Osteoblast (primary cell): Measurements from ENCODE around the gene BLID. TPM values are rescaled to one million over a fixed set of nuclear protein-coding genes. Genes with fewer than 3 reads are reported as not detected.

Source experiments
- DNase-seq: peaks from one replicate; pipeline ENCODE4 v3.0.0; 2011; ENCODE audit warnings: low spot score, mixed read lengths; ENCODE audit not compliant: insufficient read length; ENCODE audit errors: missing footprints
- H2AFZ ChIP-seq: 2 replicates; pipeline ENCODE4 v1.6.0; 2011; ENCODE audit warnings: mild to moderate bottlenecking, low read length
- H3K27ac ChIP-seq: 2 replicates; pipeline ENCODE4 v1.5.1; 2011; ENCODE audit warnings: mild to moderate bottlenecking, low read depth, low read length, moderate library complexity
- H3K27me3 ChIP-seq: 2 replicates; pipeline ENCODE4 v1.6.0; 2012; ENCODE audit warnings: mild to moderate bottlenecking, control low read depth, inconsistent platforms, low read length, moderate library complexity; ENCODE audit not compliant: insufficient read depth
- H3K36me3 ChIP-seq: 2 replicates; pipeline ENCODE4 v1.5.1; 2011; ENCODE audit warnings: mild to moderate bottlenecking, low read length, control low read depth, moderate library complexity; ENCODE audit not compliant: insufficient read depth
- H3K4me1 ChIP-seq: 2 replicates; pipeline ENCODE4 v1.5.1; 2011; ENCODE audit warnings: mild to moderate bottlenecking, low read length, control low read depth, moderate library complexity; ENCODE audit not compliant: insufficient read depth
- H3K4me2 ChIP-seq: 2 replicates; pipeline ENCODE4 v1.6.0; 2011; ENCODE audit warnings: mild to moderate bottlenecking, low read length; ENCODE audit not compliant: insufficient read depth
- H3K4me3 ChIP-seq: fragments of 200-600 bp; sonication (generic); 3 replicates; pipeline ENCODE4 v1.5.1; 2012; ENCODE audit warnings: mild to moderate bottlenecking, low read length, inconsistent platforms; ENCODE audit not compliant: insufficient read depth
- H3K79me2 ChIP-seq: 2 replicates; pipeline ENCODE4 v1.6.0; 2012; ENCODE audit warnings: mild to moderate bottlenecking, low read length, control low read depth, inconsistent platforms; ENCODE audit not compliant: insufficient read depth
- H3K9me3 ChIP-seq: 2 replicates; pipeline ENCODE4 v1.5.1; 2011; ENCODE audit warnings: low read depth, low read length, control low read depth
- H4K20me1 ChIP-seq: 2 replicates; pipeline ENCODE4 v1.6.0; 2012; ENCODE audit warnings: mild to moderate bottlenecking, low read length, control low read depth; ENCODE audit not compliant: insufficient read depth
- total RNA-seq: library from RNA; depleted of rRNA; stranded (reverse); fragments of >200 nt; gene quantifications from 2 replicates; pipeline ENCODE4 v1.2.3, GENCODE V29; 2012
- TF ChIP-seq, protein P1 (sequence below): IDR thresholded peaks from 2 replicates; pipeline ENCODE4 v1.5.1; 2011; ENCODE audit warnings: mild to moderate bottlenecking, low read depth, low read length, moderate library complexity; ENCODE audit errors: extremely low read depth

BLID gene, protein sequence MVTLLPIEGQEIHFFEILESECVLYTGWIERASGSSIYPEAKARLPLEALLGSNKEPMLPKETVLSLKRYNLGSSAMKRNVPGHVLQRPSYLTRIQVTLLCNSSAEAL
- total RNA-seq = 18.1 and 20.0 TPM in 2 replicates

DNA sequence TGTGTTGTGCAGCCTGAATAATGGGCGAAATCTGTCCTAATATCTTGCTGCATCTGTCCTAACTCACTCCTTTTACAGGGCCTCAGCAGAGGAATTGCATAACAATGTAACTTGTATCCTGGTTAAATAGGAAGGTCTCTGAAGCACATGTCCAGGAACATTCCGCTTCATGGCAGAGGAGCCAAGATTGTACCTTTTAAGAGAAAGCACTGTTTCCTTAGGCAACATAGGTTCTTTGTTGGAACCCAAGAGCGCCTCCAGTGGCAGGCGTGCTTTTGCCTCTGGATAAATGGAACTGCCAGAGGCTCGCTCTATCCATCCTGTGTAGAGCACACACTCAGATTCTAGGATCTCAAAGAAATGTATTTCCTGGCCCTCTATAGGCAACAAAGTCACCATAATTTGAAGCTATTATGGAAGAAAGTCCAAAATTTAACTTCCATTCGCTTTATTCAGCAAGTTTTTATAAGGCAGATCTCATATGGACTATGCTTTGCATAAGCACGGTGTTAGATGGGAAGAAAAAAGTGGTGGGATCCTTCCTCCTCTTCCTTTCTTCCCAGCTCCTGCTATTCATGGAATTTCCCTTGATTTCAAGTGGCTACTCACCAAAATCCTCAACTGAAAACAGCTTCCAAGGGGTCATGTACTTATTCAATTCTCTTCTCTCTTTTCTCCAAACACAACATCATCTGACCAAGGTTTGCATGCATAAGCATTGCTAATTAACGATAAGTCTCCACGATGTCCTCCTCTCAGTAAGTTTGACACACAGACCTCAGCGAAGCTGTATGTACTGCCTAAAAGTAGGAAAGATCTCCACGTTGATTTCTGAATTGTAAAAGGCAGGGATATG, at the start of gene BLID:
Gene BLID, minus strand, starts transcription at position 692 of the 856 bp plus-strand sequence. Its CDS starts 293 bp downstream, at position 399.
- peaks cover 85% of the 10 kb centered on the region for H3K36me3 ChIP-seq
- no peaks in the 10 kb centered on the region for H3K9me3 ChIP-seq
- no peak for DNase-seq
- H4K20me1 ChIP-seq = peaks cover 53% of the 10 kb centered on the region
- no peak within 1 kb of the TSS for H2AFZ ChIP-seq
- peak within 1 kb of the TSS; percentile 35 for H3K27ac ChIP-seq
- TF ChIP-seq, protein P1, sequence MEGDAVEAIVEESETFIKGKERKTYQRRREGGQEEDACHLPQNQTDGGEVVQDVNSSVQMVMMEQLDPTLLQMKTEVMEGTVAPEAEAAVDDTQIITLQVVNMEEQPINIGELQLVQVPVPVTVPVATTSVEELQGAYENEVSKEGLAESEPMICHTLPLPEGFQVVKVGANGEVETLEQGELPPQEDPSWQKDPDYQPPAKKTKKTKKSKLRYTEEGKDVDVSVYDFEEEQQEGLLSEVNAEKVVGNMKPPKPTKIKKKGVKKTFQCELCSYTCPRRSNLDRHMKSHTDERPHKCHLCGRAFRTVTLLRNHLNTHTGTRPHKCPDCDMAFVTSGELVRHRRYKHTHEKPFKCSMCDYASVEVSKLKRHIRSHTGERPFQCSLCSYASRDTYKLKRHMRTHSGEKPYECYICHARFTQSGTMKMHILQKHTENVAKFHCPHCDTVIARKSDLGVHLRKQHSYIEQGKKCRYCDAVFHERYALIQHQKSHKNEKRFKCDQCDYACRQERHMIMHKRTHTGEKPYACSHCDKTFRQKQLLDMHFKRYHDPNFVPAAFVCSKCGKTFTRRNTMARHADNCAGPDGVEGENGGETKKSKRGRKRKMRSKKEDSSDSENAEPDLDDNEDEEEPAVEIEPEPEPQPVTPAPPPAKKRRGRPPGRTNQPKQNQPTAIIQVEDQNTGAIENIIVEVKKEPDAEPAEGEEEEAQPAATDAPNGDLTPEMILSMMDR = peak; percentile 65
- H3K79me2 ChIP-seq = peaks cover 88% of the 10 kb centered on the region
- H3K4me2 ChIP-seq = peak within 1 kb of the TSS; percentile 12
- no peak within 1 kb of the TSS for H3K4me3 ChIP-seq
- H3K27me3 ChIP-seq = no peaks in the 10 kb centered on the region
- peaks cover 61% of the 10 kb centered on the region for H3K4me1 ChIP-seq

DNA sequence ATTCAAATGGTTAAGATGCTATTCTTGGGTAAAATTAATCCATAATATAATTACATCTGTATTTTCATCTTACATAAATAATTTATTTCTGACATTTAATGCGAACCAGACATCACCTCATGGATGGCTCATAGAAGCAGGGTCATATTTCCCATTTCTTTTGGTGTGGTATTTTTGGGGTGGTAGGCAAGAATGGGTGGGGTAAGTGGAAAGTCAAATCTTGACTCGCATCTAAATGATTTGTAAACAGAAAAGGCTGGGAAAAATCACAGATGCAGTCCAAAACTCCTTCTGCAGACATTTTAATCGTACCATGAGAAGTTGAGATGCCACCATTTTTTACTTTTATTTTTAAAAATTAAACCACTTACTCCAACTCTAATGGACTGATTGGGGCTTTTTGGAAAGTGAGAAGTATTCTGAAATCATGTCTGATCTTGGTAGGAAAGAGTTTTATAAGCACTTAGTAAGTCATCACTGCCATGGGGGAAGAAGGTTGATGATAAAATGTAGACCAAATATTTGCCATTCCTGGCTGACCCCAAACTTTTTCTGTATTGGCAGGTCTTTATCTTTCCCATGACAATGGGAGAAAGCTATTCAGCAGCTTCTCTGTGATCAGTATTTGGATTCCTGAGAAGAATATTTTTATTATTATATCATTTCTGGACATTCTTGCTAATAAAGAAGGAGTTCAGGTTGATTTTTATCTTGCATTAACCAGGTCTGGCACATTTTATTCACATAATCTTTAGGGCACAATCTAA, 47.2 kb upstream of the BLID start:
- H3K4me2 ChIP-seq = peak overlapping the region; percentile 15
- DNase-seq = peak; percentile 6
- no peaks in the 10 kb centered on the region for H4K20me1 ChIP-seq
- H3K79me2 ChIP-seq = peaks cover 99% of the 10 kb centered on the region
- H3K4me1 ChIP-seq = peaks cover 99% of the 10 kb centered on the region
- H3K4me3 ChIP-seq = no peak overlapping the region
- no peaks in the 10 kb centered on the region for H3K9me3 ChIP-seq
- H2AFZ ChIP-seq = no peak overlapping the region
- no peaks in the 10 kb centered on the region for H3K27me3 ChIP-seq
- peaks cover 66% of the 10 kb centered on the region for H3K36me3 ChIP-seq
- peak overlapping the region; percentile 95 for H3K27ac ChIP-seq
- TF ChIP-seq, protein P1 = no peak

DNA sequence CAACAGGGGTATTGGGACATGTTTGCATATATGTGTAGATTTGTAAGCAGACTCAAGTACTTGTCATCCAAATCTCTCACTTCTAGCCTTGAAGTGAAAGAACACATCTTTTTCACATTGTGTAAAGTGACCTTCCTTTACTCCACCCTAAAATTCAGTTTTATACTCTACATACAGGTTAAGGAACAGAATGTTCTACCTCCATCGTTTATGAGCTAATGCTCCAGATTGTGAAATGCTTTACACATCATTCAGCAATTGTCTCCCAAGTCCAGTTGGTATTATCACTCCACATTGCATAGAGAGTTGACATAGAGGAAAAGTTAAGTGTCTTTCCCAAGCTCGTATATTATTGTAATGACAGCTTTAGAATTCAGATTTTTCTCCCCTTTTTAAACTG, 46.1 kb upstream of the BLID start:
- Histone ChIP-seq H3K27me3 (no peaks in the 10 kb centered on the region), H3K79me2 (peaks cover 99% of the 10 kb centered on the region), H3K9me3 (no peaks in the 10 kb centered on the region), H3K4me1 (peaks cover 99% of the 10 kb centered on the region), H3K4me2 (peak overlapping the region; percentile 6), H3K4me3 (no peak overlapping the region), H4K20me1 (no peaks in the 10 kb centered on the region), H2AFZ (no peak overlapping the region), H3K36me3 (peaks cover 66% of the 10 kb centered on the region), H3K27ac (peak overlapping the region; percentile 95)
- TF ChIP-seq, protein P1 = no peak
- peak; percentile 26 for DNase-seq
